ENCODE measurements around the gene PBX3.

Gene PBX3

DNA sequence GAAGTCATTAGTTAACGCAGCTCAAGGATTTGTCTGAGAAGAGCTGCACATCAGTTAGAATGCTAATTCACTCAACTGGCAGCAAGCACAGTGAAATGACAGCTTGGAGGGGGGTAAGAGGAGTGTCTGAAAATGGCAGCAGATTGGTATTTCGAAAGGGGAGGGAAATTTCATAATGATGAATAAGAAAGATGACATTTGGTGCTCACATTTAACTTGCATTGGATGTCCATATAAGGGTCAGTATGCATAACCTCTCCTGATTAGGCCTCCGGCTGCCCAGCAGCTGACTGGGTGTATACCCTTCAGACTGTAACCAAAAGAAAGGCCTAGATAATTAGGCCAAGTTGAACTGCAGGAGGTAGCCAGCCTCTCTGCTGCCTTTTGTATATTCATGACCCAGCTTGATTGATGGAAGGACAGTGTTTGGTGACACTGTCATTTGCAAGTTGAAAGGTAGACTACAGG is 131.0 kb downstream of the PBX3 start:
- peak in 3 of 4 experiments; percentile 9 to 56 (median 48) for DNase-seq

DNA sequence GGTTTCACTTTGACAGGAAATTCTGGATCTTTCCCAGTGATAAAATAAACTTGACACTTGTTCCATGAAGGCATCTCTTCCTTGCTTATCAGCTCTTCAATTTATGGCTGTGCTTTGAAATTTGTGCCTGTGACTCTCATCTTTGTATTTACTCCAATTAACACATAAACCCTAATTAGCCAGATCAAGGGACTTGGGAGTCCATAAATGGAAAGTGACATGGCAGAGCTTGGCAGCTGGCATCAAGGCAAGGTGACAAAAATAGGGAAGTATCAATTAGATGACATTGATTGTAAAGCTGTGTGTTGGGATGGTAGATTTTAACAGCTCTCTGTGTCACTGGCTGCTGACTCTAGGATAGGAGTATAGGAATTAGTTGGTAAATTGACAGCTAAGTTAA is 133.9 kb downstream of the PBX3 start:
- DNase-seq, result no peak

GRCh38 chr9:125883565-125884217 is 136.5 kb downstream of the PBX3 start:
- DNase-seq, result no peak

DNA sequence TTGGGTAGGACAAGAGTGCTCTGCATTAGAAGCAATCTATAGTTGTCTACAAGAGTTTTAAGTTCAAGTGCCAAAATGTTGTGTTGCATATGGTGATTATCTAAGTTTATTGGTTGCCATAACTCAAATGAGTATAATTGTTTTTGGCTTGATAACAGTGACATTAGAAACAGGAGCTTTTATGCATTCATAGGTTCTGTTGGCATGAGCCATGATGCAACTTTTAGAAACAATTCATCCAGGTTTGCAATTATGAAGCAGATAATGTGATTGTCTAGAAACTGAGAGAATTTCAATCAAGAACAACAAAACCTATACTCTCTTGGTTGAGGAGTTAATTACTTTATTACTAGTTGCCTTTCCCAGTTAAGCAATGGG is 137.0 kb downstream of the PBX3 start:
- DNase-seq, result no peak

GRCh38 chr9:125885405-125886034 is 138.3 kb downstream of the PBX3 start:
- DNase-seq, result no peak

DNA sequence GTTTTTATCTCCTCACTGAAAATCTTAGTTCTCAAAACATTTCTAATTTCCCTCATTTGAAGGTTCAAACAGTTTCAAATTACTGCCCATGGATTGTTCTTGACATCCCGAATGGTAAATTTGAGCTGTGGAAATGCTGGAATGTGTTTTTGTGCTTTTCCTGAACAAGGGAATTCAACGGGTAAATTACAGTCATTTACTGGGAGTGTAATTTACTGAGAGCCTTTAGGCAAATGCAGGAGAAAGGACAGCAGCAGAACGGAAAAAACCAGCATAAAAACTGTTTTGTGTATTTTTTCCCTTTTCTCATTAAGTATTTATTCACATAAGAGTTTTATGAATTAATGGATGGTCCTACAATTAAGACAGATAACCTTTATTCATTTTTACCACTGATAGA is 139.2 kb downstream of the PBX3 start:
- DNase-seq, result no peak

GRCh38 chr9:125887172-125887571 is 140.0 kb downstream of the PBX3 start:
- DNase-seq, result no peak

- DNase-seq, result no peak
These were observed 141.0 kb downstream of the PBX3 start for GRCh38 chr9:125888211-125888610.

DNA sequence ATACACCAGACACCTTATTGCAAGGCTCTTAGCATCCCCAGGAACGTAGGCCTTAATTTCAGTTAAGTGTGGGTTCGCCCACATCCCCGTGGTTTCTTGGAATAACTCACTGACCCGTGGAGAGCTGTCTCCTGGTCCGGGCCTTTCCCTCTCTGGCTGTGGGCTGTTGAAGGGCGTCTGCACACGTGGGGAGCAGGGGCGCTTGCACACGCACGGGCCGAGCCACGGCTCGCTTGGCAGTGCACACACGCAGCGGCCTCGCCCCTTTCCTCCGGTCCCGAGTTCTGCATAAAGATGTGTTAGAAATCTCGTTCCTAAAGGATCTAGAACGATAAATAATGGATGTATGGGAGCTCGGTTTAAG is 141.9 kb downstream of the PBX3 start:
- peak; percentile 11 to 55 (median 34) for DNase-seq

DNA sequence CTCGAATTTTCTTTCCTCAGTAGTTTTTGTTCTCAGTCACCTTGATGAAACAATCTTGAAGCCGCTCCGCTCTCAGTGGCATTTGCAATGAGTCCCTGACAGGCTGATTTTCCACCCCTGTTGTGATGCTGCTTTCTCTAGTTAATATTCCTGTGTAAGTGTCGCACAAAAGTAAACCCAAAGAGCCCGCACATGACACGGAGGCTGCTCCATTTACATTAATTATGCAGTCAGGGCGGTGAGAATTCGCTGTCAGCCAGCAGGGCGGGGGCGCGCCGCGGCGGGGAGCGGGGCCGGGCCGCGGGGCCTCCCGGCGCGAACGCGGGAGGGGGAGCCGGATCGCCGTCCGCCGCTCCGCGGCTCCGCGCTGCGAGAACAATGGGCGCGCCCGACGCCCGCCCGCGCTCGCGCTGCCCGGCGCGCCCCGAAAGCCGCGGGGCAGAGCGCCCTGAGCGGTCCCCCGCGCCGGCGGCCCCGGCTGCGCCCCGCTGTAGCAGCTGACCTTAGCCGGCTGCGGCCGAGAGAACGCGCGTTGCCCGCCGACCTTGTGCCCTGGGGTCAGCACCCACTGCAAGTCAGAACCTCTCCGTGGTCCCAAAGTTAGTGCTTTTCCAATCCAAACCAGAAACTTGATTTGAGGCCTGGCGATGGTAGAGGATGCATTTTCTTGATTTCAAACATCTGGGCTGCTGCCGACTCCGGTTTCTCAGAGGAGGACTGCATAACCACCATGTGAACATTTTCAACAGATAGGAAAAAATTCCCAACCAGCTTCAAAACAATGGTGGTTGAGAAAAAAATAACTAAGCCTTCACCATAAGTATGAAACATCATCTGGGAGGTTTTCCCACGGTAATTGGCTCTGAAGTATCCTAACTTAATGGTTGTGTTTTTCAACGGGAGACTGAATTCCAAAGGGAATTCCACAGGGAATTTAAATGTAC is 142.6 kb downstream of the PBX3 start:
- DNase-seq, result peak; percentile 25 to 68 (median 43)

DNA sequence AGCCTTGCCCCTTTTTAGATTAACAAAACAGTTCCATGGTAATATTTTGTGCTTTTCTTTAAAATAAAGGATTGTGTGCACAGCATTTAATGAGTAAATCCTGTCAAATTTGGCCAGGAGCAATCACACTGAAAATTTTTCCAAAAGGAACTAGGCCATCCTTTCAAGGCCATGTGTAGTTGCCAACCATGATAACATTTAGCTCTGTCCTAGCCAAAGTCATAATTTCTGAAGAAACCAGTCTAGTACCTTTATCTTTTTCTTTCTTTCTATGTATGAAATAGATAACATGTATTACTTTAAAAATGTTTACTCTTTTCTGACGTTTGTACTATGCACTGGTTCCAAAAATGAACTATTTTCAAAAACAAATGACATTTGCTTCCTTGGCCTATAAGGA is 143.7 kb downstream of the PBX3 start:
- no peak for DNase-seq

DNA sequence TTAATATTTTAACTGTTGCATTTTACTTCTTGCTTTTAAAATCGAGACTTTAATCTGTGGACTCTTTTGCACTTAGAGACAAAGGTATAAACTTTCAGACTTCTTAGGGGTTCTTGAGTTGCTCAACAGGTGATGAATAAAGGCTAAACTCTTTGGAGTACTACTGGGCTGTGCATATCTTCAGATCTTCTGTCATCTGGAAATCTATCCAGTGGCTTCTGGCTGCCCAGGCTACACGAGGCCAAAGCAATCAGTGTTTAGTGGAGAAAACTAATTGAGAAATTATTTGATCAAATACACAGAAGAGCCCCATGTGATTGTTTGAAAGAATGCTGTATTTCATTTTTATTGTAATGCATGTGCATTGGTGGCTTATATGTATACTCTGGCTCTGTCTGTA is 146.1 kb downstream of the PBX3 start:
- no peak for DNase-seq

DNA sequence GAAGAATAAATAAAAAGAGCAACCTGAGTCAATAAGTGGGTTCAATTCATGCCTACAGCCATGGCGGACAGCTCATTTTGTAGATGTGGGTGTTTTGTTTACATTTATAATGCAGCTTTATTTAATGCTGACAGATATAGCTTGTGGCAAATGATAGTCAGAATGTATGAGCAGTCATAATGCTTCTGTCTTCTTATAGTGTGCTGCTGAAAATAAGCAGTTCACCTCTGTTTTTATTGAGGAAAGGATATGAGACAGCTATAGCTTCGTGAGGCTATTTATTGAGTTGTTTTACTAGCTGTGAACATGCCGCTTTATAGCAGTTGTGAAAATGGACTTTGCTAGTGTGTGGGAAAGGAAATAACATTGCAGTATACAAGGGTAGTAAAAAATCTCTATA is 147.4 kb downstream of the PBX3 start:
- no peak for DNase-seq

GRCh38 chr9:125896404-125896803 is 149.2 kb downstream of the PBX3 start:
- no peak for DNase-seq

DNA sequence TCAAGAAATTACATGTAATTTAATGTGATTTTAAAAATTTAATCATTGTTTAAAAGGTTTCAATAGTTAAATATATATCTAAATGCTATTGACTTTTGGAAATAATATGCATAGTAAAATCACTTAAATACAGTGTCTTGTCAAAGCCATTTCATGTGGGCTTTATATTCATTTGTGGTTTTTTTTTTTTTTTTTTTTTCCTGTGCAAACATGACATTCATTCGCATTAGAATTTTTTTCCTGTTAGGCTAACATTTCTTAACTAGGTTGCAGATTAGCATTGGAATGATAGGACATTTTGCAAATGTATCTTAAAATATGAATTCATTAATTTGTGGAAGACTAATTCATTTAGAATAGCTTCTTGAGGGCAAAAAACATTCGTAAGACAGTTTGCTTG is 149.8 kb downstream of the PBX3 start:
- DNase-seq, result no peak

- DNase-seq, result no peak
These were observed 150.3 kb downstream of the PBX3 start for GRCh38 chr9:125897481-125897880.

DNA sequence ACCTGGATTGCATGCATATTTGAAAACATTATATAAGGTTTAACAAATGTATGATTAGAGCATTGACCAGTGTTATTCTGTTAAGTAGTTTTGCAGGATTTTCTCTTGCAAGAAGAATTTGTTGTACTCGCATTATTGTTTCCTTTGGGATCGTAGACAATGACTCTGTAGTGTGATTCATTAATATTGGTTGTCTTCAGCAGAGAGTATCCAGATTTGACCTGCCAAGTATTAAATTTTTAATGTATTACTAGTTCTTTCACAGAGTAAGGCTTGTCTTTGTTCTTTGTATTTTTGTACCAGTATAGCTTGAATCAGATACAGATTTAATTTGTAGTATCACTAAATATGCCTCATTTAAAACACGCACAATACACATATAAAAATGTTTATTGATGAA is 155.0 kb downstream of the PBX3 start:
- no peak for DNase-seq

DNA sequence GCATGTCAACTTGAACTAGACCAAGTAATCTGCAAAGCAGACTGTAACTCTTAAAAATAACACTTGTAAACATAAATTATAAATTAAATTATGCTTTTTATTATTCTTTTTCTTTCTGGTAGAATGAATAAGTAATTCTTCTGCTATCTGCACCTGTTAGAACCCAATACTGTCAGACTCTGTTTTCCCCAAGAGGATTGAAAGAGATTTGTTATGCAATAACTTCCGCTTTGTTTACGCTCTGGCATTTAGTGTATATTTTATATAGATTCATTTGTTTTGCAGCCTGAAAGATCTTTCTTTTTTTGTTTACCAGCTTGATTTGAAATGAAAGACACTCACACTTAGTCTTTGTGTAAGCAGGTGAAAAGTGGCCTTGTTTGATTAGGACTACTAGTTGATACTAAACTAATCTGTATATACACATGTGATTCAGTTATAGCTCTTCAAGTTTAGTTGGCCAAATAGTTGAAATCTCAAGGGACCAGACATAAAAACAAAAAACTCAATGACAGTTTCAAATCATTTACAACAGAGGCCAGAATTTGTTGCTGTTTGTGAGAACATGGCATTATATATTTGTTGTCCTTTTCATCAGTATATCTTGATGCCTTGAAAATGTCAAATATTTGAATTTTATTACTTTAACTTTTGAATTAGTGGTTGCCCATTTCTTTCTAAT is 155.8 kb downstream of the PBX3 start:
- DNase-seq, result peak in 2 of 4 experiments; percentile 21 to 35

DNA sequence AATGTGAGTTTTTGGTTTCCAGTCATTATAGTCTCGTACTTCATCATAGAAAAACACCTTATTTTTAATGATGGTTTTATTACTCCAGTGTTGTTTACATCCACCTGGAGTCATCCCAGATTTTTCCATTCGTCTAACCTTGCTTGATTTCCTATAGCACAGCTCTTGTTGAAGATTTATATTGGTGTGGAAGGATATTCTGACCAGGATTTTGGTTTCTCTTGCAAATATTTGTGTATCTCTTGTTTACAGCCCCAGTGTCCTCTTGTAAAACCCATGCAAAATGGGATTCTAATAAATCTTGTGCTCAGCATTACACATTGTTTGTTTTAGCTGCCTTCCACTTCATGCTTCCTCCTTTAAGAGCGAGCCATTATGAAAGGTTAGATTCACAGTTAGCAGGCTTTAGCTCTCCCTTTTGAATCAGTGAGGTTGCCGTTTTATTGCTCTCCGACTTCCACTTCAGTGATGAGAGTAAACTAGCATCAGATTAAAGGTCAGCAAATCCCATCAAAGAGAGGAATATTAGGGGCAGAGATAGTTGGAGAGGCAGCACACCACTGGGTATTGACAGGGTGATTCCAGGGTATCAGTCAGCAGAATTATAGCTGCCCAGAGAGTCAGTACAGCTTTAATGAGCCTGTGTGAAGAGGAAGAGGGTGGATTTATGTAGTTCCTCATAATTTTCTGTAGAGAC is 157.1 kb downstream of the PBX3 start:
- DNase-seq, result peak; percentile 52 to 78 (median 64)

DNA sequence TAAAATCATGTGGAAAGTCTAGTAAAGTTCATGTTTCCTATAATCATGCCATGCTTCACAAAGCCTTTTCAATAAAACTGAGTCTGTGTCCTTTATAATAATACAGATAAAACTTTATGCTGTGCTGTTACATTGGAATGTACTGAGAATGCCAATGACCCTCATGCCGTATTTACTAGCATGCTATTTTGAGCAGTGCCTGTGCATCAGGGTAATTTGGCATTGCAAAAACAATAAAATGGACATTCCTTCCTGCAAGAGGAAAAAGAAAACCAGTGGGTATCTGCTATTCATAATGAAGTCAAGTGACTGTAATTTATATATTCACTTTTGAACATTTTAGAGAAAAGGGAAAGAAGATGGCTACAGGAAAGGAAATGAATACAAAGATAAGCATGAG is 159.0 kb downstream of the PBX3 start:
- DNase-seq, result no peak

DNA sequence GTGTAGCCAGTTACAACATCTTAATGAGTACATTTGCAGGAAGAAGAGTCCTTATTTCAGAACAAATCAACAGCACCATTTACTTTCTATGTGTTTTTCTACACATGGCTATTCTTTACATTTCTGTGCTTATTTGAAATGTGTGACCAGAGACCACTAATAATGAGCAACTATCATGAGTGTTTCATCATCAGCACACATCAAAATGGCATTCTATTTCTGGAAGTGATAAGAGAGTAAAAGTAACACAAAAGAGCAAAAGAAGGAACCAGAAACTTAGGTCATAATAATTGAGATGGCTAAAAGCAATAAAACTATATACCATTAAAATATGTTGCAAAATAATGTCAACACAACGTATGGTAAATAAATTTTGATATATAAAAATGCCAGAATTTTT is 159.7 kb downstream of the PBX3 start:
- DNase-seq, result peak in 2 of 4 experiments; percentile 16 to 25

- no peak for DNase-seq
These were observed 161.0 kb downstream of the PBX3 start for GRCh38 chr9:125908136-125908535.

Data from suppressor macrophage (primary cell).